Measurements from ENCODE around the gene NACC2.

NACC2 gene

GRCh38 chr9:135988493-135988892, 106.6 kb downstream of the NACC2 start:
- peaks cover 0 to 28% (median 22%) of the 10 kb centered on the region in 4 donors for H3K4me1 ChIP-seq
- no peak overlapping the region for H3K4me3 ChIP-seq
- H3K36me3 ChIP-seq, result no peaks in the 10 kb centered on the region
- no peak for DNase-seq
- TF ChIP-seq, protein P1, sequence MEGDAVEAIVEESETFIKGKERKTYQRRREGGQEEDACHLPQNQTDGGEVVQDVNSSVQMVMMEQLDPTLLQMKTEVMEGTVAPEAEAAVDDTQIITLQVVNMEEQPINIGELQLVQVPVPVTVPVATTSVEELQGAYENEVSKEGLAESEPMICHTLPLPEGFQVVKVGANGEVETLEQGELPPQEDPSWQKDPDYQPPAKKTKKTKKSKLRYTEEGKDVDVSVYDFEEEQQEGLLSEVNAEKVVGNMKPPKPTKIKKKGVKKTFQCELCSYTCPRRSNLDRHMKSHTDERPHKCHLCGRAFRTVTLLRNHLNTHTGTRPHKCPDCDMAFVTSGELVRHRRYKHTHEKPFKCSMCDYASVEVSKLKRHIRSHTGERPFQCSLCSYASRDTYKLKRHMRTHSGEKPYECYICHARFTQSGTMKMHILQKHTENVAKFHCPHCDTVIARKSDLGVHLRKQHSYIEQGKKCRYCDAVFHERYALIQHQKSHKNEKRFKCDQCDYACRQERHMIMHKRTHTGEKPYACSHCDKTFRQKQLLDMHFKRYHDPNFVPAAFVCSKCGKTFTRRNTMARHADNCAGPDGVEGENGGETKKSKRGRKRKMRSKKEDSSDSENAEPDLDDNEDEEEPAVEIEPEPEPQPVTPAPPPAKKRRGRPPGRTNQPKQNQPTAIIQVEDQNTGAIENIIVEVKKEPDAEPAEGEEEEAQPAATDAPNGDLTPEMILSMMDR (IDR thresholded peaks at IDR 0.05), result no peak
- no peaks in the 10 kb centered on the region for H3K9me3 ChIP-seq
- intact Hi-C loops (cut with DNase I; ENCODE audit: low total_unique reads), result no loop called here
- peaks cover 0 to 58% of the 10 kb centered on the region in 2 donors for H3K27me3 ChIP-seq
- no peak overlapping the region for H3K27ac ChIP-seq

- Histone ChIP-seq H3K9me3 (no peaks in the 10 kb centered on the region), H3K27ac (no peak overlapping the region), H3K4me3 (no peak overlapping the region), H3K4me1 (peaks cover 0 to 23% (median 18%) of the 10 kb centered on the region in 4 donors), H3K27me3 (peaks cover 0 to 59% of the 10 kb centered on the region in 2 donors), H3K36me3 (no peaks in the 10 kb centered on the region)
- DNase-seq, result no peak
- TF ChIP-seq, protein P1 (IDR thresholded peaks at IDR 0.05), result no peak
- intact Hi-C loops (cut with DNase I; ENCODE audit: low total_unique reads), result no loop called here
Observed at GRCh38 chr9:135987838-135988404, 107.2 kb downstream of the NACC2 start.

GRCh38 chr9:135986605-135987004, 108.5 kb downstream of the NACC2 start:
- TF ChIP-seq, protein P1 (IDR thresholded peaks at IDR 0.05), result no peak
- no peaks in the 10 kb centered on the region for H3K9me3 ChIP-seq
- no peak for DNase-seq
- peaks cover 0 to 16% (median 11%) of the 10 kb centered on the region in 4 donors for H3K4me1 ChIP-seq
- peaks cover 0 to 69% of the 10 kb centered on the region in 2 donors for H3K27me3 ChIP-seq
- intact Hi-C loops (cut with DNase I; ENCODE audit: low total_unique reads), result no loop called here
- no peaks in the 10 kb centered on the region for H3K36me3 ChIP-seq
- H3K27ac ChIP-seq, result no peak overlapping the region
- no peak overlapping the region for H3K4me3 ChIP-seq

GRCh38 chr9:135985889-135986288, 109.2 kb downstream of the NACC2 start:
- Histone ChIP-seq H3K4me1 (peaks cover 0 to 16% (median 11%) of the 10 kb centered on the region in 4 donors), H3K4me3 (no peak overlapping the region), H3K9me3 (no peaks in the 10 kb centered on the region), H3K27ac (no peak overlapping the region), H3K36me3 (no peaks in the 10 kb centered on the region), H3K27me3 (peaks cover 0 to 74% of the 10 kb centered on the region in 2 donors)
- intact Hi-C loops (cut with DNase I; ENCODE audit: low total_unique reads), result no loop called here
- TF ChIP-seq, protein P1 (IDR thresholded peaks at IDR 0.05), result no peak
- DNase-seq, result no peak

DNA sequence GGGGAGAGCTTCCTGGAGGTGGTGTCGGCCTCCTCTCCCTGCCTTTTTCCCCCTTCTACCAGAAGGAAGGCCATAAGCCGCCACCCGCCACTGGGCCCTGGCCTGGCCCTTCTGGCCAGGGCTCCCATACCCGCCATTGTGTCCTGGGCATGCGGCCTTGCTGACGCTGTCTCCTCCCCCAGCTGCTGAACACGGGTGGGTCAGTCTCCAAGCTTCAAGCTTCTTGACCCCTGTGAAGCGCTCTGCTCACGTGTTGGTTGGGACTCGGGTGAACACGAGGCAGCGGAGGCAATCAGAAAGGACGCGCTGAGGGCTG, 109.7 kb downstream of the NACC2 start:
- DNase-seq, result no peak
- Histone ChIP-seq H3K4me3 (no peak overlapping the region), H3K4me1 (peaks cover 0 to 14% (median 9%) of the 10 kb centered on the region in 4 donors), H3K27ac (no peak overlapping the region), H3K36me3 (no peaks in the 10 kb centered on the region), H3K9me3 (no peaks in the 10 kb centered on the region), H3K27me3 (peaks cover 0 to 78% of the 10 kb centered on the region in 2 donors)
- intact Hi-C loops (cut with DNase I; ENCODE audit: low total_unique reads), result no loop called here
- TF ChIP-seq, protein P1 (IDR thresholded peaks at IDR 0.05), result no peak

All from tibial artery (tissue), 4 donors.